Peyer's patch (tissue), 4 donors: Measurements from ENCODE around the gene MKI67.

ENCODE experiments used
- POLR2A ChIP-seq, 2 donors: fragments of 450-650 bp; IDR thresholded peaks; one replicate each; pipeline ENCODE4 v1.5.1; 2017; ENCODE audit warnings: antibody characterized with exemption in 2 of 2, mild to moderate bottlenecking in 2 of 2, moderate library complexity in 2 of 2
- TF ChIP-seq, protein P1 (sequence below), 6 experiments: fragments of 450-650 bp in 4 of 6; fragments of 200-600 bp in 2 of 6; sonication (generic) in 1 of 6; IDR thresholded peaks; one replicate each; pipeline ENCODE4 v1.5.1; 2017 to 2019; ENCODE audit warnings: antibody characterized with exemption in 6 of 6, mild to moderate bottlenecking in 3 of 6, moderate library complexity in 1 of 6

DNA sequence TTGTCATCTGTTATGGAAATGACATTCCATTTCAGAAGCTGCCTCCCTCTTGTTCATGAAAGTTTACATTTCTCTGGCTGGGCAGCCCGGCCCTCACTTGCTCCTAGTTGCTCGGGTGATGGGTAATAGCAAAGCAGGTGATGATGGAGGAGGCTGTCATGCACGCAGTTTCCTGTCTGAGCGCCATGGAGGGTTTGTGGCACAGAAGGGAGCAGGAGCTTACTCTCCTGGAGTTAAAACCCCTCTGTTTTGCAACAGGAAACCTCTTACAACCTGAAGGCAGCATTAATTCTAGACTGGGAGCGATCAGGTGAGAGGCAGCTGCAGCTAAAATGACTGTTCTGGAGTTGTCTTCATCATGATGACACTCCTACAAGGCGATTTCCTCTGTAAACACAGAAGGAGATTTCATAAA lies 34.1 kb upstream of the MKI67 start:
- TF ChIP-seq POLR2A (IDR thresholded peaks at IDR 0.05) = no peak
- TF ChIP-seq, protein P1, sequence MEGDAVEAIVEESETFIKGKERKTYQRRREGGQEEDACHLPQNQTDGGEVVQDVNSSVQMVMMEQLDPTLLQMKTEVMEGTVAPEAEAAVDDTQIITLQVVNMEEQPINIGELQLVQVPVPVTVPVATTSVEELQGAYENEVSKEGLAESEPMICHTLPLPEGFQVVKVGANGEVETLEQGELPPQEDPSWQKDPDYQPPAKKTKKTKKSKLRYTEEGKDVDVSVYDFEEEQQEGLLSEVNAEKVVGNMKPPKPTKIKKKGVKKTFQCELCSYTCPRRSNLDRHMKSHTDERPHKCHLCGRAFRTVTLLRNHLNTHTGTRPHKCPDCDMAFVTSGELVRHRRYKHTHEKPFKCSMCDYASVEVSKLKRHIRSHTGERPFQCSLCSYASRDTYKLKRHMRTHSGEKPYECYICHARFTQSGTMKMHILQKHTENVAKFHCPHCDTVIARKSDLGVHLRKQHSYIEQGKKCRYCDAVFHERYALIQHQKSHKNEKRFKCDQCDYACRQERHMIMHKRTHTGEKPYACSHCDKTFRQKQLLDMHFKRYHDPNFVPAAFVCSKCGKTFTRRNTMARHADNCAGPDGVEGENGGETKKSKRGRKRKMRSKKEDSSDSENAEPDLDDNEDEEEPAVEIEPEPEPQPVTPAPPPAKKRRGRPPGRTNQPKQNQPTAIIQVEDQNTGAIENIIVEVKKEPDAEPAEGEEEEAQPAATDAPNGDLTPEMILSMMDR (IDR thresholded peaks at IDR 0.05) = no peak
